ENCODE measurements around the gene SEMA4B. TPM values are rescaled to one million over a fixed set of nuclear protein-coding genes. Genes with fewer than 3 reads are reported as not detected.
A peak's percentile ranks its signal among the peaks of the same experiment; 100 is the strongest.

SEMA4B gene
- total RNA-seq, 1 experiment from 2014 or later, result 13.2 TPM

DNA sequence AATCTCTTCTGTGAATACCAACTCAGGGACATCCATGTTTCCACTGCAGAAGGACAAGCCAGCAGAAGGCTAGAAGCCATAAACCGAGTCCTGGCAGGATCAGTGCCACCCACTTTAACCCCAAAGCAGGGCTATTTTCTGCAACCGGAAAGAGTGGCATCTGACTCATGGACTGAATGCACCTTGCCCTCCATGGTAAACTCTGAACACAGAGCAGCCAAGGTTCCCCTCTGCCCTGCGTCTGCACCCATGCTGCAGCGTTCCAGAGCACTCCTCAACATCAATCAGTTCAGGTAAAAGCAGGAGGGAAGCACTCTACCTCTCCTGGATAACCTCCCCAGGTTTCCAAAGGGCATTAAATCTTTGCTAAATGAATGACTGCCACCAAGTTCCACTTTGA lies 63.5 kb downstream of the SEMA4B start:
- CTCF ChIA-PET, result no interaction called here
- Histone ChIP-seq H3K27me3 (replicated peaks; ENCODE audit: insufficient read depth, low read depth, low read length, poor library complexity) (no peaks in the 10 kb centered on the region), H3K36me3 (ENCODE audit: insufficient read depth, low read length, poor library complexity, severe bottlenecking) (peaks cover 12% of the 10 kb centered on the region), H3K27ac (ENCODE audit: low read depth, low read length, poor library complexity, severe bottlenecking) (peak overlapping the region; percentile 91), H3K4me1 (ENCODE audit: insufficient read depth, low read length, poor library complexity, severe bottlenecking) (peaks cover 17% of the 10 kb centered on the region), H3K9me3 (ENCODE audit: low read depth, low read length, poor library complexity, severe bottlenecking) (no peaks in the 10 kb centered on the region), H3K4me3 (ENCODE audit: low read depth, low read length, poor library complexity, severe bottlenecking) (peak overlapping the region; percentile 59)
- intact Hi-C loops (cut with micrococcal nuclease; ENCODE audit: unreplicated experiment), result loop anchor here (1.0 kb wide), 1 partner anchor 30 kb away; the partner anchor contains the start of gene GDPGP1
- TF ChIP-seq EZH2 (IDR thresholded peaks at IDR 0.05; ENCODE audit: borderline replicate concordance, low read depth, low read length, poor library complexity, severe bottlenecking) (no peak), CTCF (conservative IDR thresholded peaks at IDR 0.05; ENCODE audit: low read depth, low read length) (no peak)
- POLR2A ChIA-PET (ENCODE audit: low non-redundant PET), result no interaction called here
- no peak for DNase-seq (ENCODE audit: low spot score)
- BruUV-seq (replicated peaks), result no TSS peak

DNA sequence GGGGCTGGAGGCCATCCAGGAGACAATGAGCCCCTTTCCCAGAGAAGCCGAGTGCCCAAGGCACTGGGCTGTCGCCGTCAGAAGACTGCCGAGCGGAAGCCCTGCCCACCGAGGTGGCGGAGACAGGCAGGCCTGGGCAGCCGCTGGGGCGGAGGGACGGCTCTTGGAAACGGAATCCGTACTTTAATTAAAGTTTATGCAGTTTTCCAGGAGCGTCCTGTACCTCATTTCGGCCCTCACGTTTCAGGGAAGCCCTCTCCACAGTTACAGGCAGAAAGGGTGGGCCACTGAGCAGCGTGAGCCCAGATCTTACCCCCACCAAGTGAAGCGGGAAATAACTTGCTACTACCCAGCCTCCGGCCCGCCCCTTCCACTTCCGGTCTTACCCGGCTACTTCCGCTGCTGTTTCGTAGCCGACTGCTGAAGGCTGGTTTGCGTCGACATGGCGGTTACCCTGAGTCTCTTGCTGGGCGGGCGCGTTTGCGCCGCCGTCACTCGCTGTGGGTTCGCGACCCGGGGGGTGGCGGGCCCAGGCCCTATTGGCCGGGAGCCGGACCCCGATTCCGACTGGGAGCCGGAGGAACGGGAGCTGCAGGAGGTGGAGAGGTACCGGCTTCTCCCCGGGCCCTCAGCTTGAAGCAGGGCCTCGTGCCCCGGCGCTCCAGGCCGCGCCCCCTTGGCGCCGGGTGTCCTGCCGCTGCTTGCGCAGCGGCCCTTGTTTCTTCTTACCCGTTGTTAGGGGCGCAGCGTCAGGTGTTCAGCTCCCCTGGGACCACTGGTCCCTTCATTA lies 64.3 kb downstream of the SEMA4B start, which contains the start of gene NGRN:
Gene NGRN (plus strand): TSS at position 402 of the 790 bp plus-strand sequence. CDS start 41 bp downstream, at position 443.
- TSS peak; percentile 97 for BruUV-seq (replicated peaks)
- Histone ChIP-seq H3K27me3 (replicated peaks; ENCODE audit: insufficient read depth, low read depth, low read length, poor library complexity) (no peaks in the 10 kb centered on the region), H3K36me3 (ENCODE audit: insufficient read depth, low read length, poor library complexity, severe bottlenecking) (peaks cover 20% of the 10 kb centered on the region), H3K9me3 (ENCODE audit: low read depth, low read length, poor library complexity, severe bottlenecking) (no peaks in the 10 kb centered on the region), H3K4me1 (ENCODE audit: insufficient read depth, low read length, poor library complexity, severe bottlenecking) (peaks cover 17% of the 10 kb centered on the region), H3K4me3 (ENCODE audit: low read depth, low read length, poor library complexity, severe bottlenecking) (peak within 1 kb of the TSS; percentile 59), H3K27ac (ENCODE audit: low read depth, low read length, poor library complexity, severe bottlenecking) (peak within 1 kb of the TSS; percentile 91)
- intact Hi-C loops (cut with micrococcal nuclease; ENCODE audit: unreplicated experiment), result loop anchor here (1.0 kb wide), 1 partner anchor 31 kb away; the partner anchor contains the start of gene GDPGP1
- DNase-seq (ENCODE audit: low spot score), result peak; percentile 95
- POLR2A ChIA-PET (ENCODE audit: low non-redundant PET), result no interaction called here
- CTCF ChIA-PET, result no interaction called here
- TF ChIP-seq EZH2 (IDR thresholded peaks at IDR 0.05; ENCODE audit: borderline replicate concordance, low read depth, low read length, poor library complexity, severe bottlenecking) (no peak), CTCF (conservative IDR thresholded peaks at IDR 0.05; ENCODE audit: low read depth, low read length) (no peak)

DNA sequence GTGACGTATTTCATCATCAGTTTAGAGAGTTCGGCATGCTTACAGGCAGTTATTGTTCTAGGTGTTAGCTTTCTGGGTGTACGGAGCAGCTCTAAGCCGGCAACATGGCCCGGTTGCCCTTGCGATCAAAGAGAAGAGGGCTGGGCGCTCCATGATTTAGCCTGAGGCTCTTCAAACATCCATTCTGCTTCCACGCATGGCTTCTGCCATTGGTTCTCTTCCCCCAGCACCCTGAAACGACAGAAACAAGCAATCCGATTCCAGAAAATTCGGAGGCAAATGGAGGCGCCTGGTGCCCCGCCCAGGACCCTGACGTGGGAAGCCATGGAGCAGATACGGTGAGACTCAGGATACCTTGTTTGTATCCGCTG lies 64.9 kb downstream of the SEMA4B start:
- no TSS peak for BruUV-seq (replicated peaks)
- POLR2A ChIA-PET (ENCODE audit: low non-redundant PET), result no interaction called here
- Histone ChIP-seq H3K27ac (ENCODE audit: low read depth, low read length, poor library complexity, severe bottlenecking) (peak overlapping the region; percentile 91), H3K4me1 (ENCODE audit: insufficient read depth, low read length, poor library complexity, severe bottlenecking) (peaks cover 17% of the 10 kb centered on the region), H3K4me3 (ENCODE audit: low read depth, low read length, poor library complexity, severe bottlenecking) (peak overlapping the region; percentile 59), H3K9me3 (ENCODE audit: low read depth, low read length, poor library complexity, severe bottlenecking) (no peaks in the 10 kb centered on the region), H3K27me3 (replicated peaks; ENCODE audit: insufficient read depth, low read depth, low read length, poor library complexity) (no peaks in the 10 kb centered on the region), H3K36me3 (ENCODE audit: insufficient read depth, low read length, poor library complexity, severe bottlenecking) (peaks cover 26% of the 10 kb centered on the region)
- peak; percentile 62 for DNase-seq (ENCODE audit: low spot score)
- TF ChIP-seq EZH2 (IDR thresholded peaks at IDR 0.05; ENCODE audit: borderline replicate concordance, low read depth, low read length, poor library complexity, severe bottlenecking) (no peak), CTCF (conservative IDR thresholded peaks at IDR 0.05; ENCODE audit: low read depth, low read length) (no peak)
- CTCF ChIA-PET, result no interaction called here
- intact Hi-C loops (cut with micrococcal nuclease; ENCODE audit: unreplicated experiment), result no loop called here

Measured in A673 (cell line).